H1 (cell line): ENCODE data around the gene ST6GALNAC3.

ENCODE experiments used
- GABPA ChIP-seq: IDR thresholded peaks from 2 replicates; pipeline ENCODE4 v1.6.1; 2011; ENCODE audit warnings: mild to moderate bottlenecking, low read length, moderate library complexity, borderline replicate concordance; ENCODE audit not compliant: insufficient read depth
- HDAC2 ChIP-seq, 2 experiments: fragments of 300-600 bp in 1 of 2; sonication (generic) in 1 of 2; IDR thresholded peaks; 2 replicates each; pipeline ENCODE4 v1.6.1; 2011 to 2012; ENCODE audit warnings: low read depth in 2 of 2, low read length in 2 of 2, mild to moderate bottlenecking in 2 of 2, moderate library complexity in 2 of 2, borderline replicate concordance in 1 of 2, inconsistent platforms in 1 of 2
- PHF8 ChIP-seq: fragments of 200-600 bp; sonication (generic); conservative IDR thresholded peaks from 2 replicates; pipeline ENCODE4 v1.7.1; 2012; ENCODE audit warnings: low read depth, mild to moderate bottlenecking, inconsistent platforms, low read length, moderate library complexity
- POLR2A ChIP-seq, 2 experiments: IDR thresholded peaks; 1 replicate in 1 of 2; 2 replicates in 1 of 2; pipeline ENCODE4 v1.6.1; 2011; ENCODE audit warnings: low read depth in 2 of 2, low read length in 2 of 2, mild to moderate bottlenecking in 2 of 2; ENCODE audit errors: control extremely low read depth in 1 of 2
- TF ChIP-seq, protein P1 (sequence below), 3 experiments: IDR thresholded peaks; 1 replicate in 2 of 3; 2 replicates in 1 of 3; pipeline versions ENCODE4 v1.5.1 to v1.6.1; 2011; ENCODE audit warnings: low read length in 3 of 3, mild to moderate bottlenecking in 3 of 3, inconsistent platforms in 2 of 3, low read depth in 1 of 3, moderate library complexity in 1 of 3; ENCODE audit not compliant: insufficient read depth in 1 of 3; ENCODE audit errors: control extremely low read depth in 1 of 3
- TF ChIP-seq, protein P2 (sequence below): IDR thresholded peaks from 2 replicates; pipeline ENCODE4 v1.6.1; 2011; ENCODE audit warnings: low read depth, mild to moderate bottlenecking, low read length; ENCODE audit not compliant: insufficient read depth
- TF ChIP-seq, protein P3 (sequence below): IDR thresholded peaks from 2 replicates; pipeline ENCODE4 v1.6.1; 2012; ENCODE audit warnings: inconsistent platforms

DNA sequence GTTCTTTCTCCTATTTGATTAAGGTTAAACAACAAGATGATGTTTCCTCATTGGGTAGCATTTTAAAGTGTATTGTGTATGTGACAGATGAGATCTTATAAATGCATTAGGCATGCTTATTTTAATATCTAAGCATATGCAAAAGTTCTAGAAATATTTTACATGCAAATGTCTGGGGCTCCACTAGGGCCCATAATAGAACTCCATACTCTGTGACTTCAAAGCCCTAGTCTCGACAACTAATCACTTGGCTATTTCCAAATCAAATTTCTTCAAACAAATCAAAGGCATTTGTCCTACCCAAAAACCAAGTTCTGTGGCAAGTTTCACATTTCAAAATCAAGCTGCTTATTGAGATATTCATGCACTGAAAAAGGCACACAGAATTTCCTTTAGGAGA is 407.1 kb downstream of the ST6GALNAC3 start:
- TF ChIP-seq, protein P1, sequence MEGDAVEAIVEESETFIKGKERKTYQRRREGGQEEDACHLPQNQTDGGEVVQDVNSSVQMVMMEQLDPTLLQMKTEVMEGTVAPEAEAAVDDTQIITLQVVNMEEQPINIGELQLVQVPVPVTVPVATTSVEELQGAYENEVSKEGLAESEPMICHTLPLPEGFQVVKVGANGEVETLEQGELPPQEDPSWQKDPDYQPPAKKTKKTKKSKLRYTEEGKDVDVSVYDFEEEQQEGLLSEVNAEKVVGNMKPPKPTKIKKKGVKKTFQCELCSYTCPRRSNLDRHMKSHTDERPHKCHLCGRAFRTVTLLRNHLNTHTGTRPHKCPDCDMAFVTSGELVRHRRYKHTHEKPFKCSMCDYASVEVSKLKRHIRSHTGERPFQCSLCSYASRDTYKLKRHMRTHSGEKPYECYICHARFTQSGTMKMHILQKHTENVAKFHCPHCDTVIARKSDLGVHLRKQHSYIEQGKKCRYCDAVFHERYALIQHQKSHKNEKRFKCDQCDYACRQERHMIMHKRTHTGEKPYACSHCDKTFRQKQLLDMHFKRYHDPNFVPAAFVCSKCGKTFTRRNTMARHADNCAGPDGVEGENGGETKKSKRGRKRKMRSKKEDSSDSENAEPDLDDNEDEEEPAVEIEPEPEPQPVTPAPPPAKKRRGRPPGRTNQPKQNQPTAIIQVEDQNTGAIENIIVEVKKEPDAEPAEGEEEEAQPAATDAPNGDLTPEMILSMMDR (IDR thresholded peaks at IDR 0.05; ENCODE audit: control extremely low read depth in 1 of 3, insufficient read depth in 1 of 3, low read depth in 1 of 3, low read length in 3 of 3), result no peak
- no peak for TF ChIP-seq GABPA
- TF ChIP-seq, protein P2, sequence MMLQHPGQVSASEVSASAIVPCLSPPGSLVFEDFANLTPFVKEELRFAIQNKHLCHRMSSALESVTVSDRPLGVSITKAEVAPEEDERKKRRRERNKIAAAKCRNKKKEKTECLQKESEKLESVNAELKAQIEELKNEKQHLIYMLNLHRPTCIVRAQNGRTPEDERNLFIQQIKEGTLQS, result no peak
- no peak for TF ChIP-seq HDAC2 (IDR thresholded peaks at IDR 0.05; ENCODE audit: borderline replicate concordance in 1 of 2, low read depth in 2 of 2, low read length in 2 of 2)
- TF ChIP-seq, protein P3, sequence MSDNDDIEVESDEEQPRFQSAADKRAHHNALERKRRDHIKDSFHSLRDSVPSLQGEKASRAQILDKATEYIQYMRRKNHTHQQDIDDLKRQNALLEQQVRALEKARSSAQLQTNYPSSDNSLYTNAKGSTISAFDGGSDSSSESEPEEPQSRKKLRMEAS, result no peak
- TF ChIP-seq POLR2A (IDR thresholded peaks at IDR 0.05; ENCODE audit: control extremely low read depth in 1 of 2, low read depth in 2 of 2, low read length in 2 of 2), result no peak
- no peak for TF ChIP-seq PHF8
